ENCODE data around the gene OCIAD2. TPM values are rescaled to one million over a fixed set of nuclear protein-coding genes. Genes with fewer than 3 reads are reported as not detected.
A peak's percentile ranks its signal among the peaks of the same experiment; 100 is the strongest.

OCIAD2 gene
- polyA plus RNA-seq (2011; rRNA removed) (46.4 and 55.0 TPM in 2 replicates), polyA minus RNA-seq (2011; rRNA and poly(A)+ RNA removed) (12.6 and 15.9 TPM in 2 replicates)

DNA sequence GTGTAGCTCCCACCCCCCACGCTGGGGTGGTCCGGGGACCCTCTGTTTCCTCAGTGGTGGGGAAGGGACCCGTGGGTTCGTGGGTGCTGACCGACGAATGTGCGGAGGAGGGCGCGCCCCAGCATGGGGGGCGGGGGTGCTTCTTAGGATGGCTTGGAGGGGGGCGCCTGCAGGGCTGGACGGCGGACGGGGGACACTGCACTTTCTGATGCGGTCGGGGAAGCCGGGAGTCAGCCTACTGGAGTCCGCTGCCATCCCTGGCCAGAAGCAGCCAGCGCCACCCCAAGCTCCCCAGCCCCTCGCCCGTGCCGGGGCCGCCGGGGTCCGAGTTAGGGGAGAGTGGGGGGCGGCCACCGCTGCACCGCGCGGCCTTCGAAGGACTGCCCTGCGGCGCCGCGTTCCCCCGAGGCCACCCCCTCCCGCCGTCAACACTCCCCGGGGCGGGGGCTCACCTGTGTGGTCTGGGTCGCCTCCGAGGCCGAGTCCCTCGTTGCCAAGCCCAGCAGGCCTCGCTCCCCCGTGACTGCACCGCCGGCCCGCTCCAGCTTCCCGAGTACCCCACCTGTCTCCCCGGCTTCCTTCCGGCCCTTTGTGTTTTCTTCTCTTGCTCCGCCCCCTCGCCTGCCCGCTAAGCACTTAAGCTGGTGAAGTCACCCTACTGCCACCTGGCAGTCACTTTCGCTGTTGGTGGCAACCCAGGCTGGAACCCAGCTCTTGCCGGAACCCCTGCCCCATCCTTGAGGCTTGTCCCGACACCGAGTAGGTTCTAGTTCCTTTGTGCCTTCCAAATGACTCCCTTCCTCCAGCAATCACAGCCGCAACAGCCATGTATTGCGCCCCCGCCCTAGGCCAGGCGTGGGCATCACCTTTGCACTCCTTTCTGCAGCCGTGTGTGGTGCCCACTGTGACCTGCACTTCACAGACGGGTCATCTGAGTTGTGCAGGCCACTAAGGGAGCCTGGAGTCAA, at the start of gene OCIAD2:
Gene OCIAD2, minus strand, starts transcription at position 569 of the 968 bp plus-strand sequence. CDS start 2,225 bp downstream, outside the sequence.
- no peak within 1 kb of the TSS for H3K27ac ChIP-seq (ENCODE audit: low read depth, low read length)
- no peaks in the 10 kb centered on the region for H3K27me3 ChIP-seq (ENCODE audit: control insufficient read depth, insufficient read depth, low read length)
- H3K4me3 ChIP-seq (ENCODE audit: low read depth, low read length), result peak within 1 kb of the TSS; percentile 58
- TF ChIP-seq, protein P1, sequence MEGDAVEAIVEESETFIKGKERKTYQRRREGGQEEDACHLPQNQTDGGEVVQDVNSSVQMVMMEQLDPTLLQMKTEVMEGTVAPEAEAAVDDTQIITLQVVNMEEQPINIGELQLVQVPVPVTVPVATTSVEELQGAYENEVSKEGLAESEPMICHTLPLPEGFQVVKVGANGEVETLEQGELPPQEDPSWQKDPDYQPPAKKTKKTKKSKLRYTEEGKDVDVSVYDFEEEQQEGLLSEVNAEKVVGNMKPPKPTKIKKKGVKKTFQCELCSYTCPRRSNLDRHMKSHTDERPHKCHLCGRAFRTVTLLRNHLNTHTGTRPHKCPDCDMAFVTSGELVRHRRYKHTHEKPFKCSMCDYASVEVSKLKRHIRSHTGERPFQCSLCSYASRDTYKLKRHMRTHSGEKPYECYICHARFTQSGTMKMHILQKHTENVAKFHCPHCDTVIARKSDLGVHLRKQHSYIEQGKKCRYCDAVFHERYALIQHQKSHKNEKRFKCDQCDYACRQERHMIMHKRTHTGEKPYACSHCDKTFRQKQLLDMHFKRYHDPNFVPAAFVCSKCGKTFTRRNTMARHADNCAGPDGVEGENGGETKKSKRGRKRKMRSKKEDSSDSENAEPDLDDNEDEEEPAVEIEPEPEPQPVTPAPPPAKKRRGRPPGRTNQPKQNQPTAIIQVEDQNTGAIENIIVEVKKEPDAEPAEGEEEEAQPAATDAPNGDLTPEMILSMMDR (IDR thresholded peaks at IDR 0.05; ENCODE audit: low read depth, low read length), result no peak
- ChIA-PET CTCF (no interaction called here), POLR2A (no interaction called here)
- H3K9me3 ChIP-seq (ENCODE audit: control insufficient read depth, insufficient read depth, low read length), result peaks cover 3% of the 10 kb centered on the region; the same call in 1 of the 2 replicates
- no peak for DNase-seq (ENCODE audit: low read depth, low spot score)

- H3K9me3 ChIP-seq (ENCODE audit: control insufficient read depth, insufficient read depth, low read length), result no peaks in the 10 kb centered on the region
- TF ChIP-seq, protein P1 (IDR thresholded peaks at IDR 0.05; ENCODE audit: low read depth, low read length), result no peak
- no peak for DNase-seq (ENCODE audit: low read depth, low spot score)
- H3K27ac ChIP-seq (ENCODE audit: low read depth, low read length), result no peak overlapping the region
- POLR2A ChIA-PET, result no interaction called here
- no peak overlapping the region for H3K4me3 ChIP-seq (ENCODE audit: low read depth, low read length)
- H3K27me3 ChIP-seq (ENCODE audit: control insufficient read depth, insufficient read depth, low read length), result no peaks in the 10 kb centered on the region
- CTCF ChIA-PET, result no interaction called here
These were observed 47.7 kb upstream of the OCIAD2 start for GRCh38 chr4:48954314-48954713.

GRCh38 chr4:48949518-48950219, 43.1 kb upstream of the OCIAD2 start:
- DNase-seq (ENCODE audit: low read depth, low spot score), result no peak
- POLR2A ChIA-PET, result no interaction called here
- Histone ChIP-seq H3K27ac (ENCODE audit: low read depth, low read length) (no peak overlapping the region), H3K9me3 (ENCODE audit: control insufficient read depth, insufficient read depth, low read length) (no peaks in the 10 kb centered on the region), H3K27me3 (ENCODE audit: control insufficient read depth, insufficient read depth, low read length) (no peaks in the 10 kb centered on the region), H3K4me3 (ENCODE audit: low read depth, low read length) (no peak overlapping the region)
- TF ChIP-seq, protein P1 (IDR thresholded peaks at IDR 0.05; ENCODE audit: low read depth, low read length), result no peak
- CTCF ChIA-PET, result interaction anchor here (0.8 kb wide), 1 partner anchor 371 kb away, joined by 3 read pairs; no protein-coding TSS in a partner anchor

DNA sequence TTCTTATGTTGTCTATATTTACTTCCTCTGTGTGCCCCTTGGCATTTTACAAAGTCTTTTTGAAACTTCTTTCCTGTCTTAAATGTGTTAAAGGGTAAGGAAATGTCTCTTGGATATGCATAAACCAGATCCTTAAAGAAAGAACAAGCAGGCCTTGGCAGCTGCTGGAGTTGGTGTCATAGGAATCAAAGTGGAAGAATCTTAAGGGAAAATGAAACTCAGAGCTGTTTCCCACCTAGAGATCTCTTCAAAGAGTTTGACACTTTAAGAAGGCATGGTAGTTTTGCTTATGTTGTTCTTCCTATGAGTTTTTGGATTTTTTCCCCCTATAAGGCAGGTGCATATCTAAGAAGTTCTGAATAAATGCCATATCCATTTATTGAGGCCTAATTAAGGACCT, 42.5 kb upstream of the OCIAD2 start:
- TF ChIP-seq, protein P1 (IDR thresholded peaks at IDR 0.05; ENCODE audit: low read depth, low read length), result no peak
- no peak overlapping the region for H3K27ac ChIP-seq (ENCODE audit: low read depth, low read length)
- no peaks in the 10 kb centered on the region for H3K9me3 ChIP-seq (ENCODE audit: control insufficient read depth, insufficient read depth, low read length)
- no peak for DNase-seq (ENCODE audit: low read depth, low spot score)
- ChIA-PET CTCF (no interaction called here), POLR2A (no interaction called here)
- H3K4me3 ChIP-seq (ENCODE audit: low read depth, low read length), result no peak overlapping the region
- no peaks in the 10 kb centered on the region for H3K27me3 ChIP-seq (ENCODE audit: control insufficient read depth, insufficient read depth, low read length)
